Thymus (tissue), 11 donors: ENCODE measurements around the gene VSIG10. TPM values are rescaled to one million over a fixed set of nuclear protein-coding genes. Genes with fewer than 3 reads are reported as not detected.
"Not testable (repeated sequence)": the region's sequence is repeated elsewhere in the genome, so short reads cannot be mapped to it uniquely, and the experiment has no call there.

Experiments
- DNase-seq, 9 donors: peaks; one replicate each; pipeline ENCODE4 v3.0.0-alpha.2; 2013; ENCODE audit warnings: low spot score in 9 of 9, low read depth in 6 of 9, missing footprints in 1 of 9
- H3K27ac ChIP-seq, 2 donors: one replicate each; pipeline ENCODE4 v1.5.1; 2013; ENCODE audit warnings: control low read depth in 1 of 2, low read depth in 1 of 2, low read length in 1 of 2, mild to moderate bottlenecking in 1 of 2, moderate library complexity in 1 of 2
- H3K27me3 ChIP-seq, 2 donors: one replicate each; pipeline ENCODE4 v1.5.1; 2013; ENCODE audit warnings: low read length in 1 of 2; ENCODE audit not compliant: control insufficient read depth in 2 of 2, insufficient read depth in 1 of 2
- H3K36me3 ChIP-seq, 2 donors: one replicate each; pipeline ENCODE4 v1.5.1; 2013; ENCODE audit warnings: low read length in 1 of 2, mild to moderate bottlenecking in 1 of 2, moderate library complexity in 1 of 2; ENCODE audit not compliant: control insufficient read depth in 2 of 2, insufficient read depth in 2 of 2
- H3K4me1 ChIP-seq, 2 donors: one replicate each; pipeline ENCODE4 v1.5.1; 2013; ENCODE audit warnings: low read length in 2 of 2; ENCODE audit not compliant: control insufficient read depth in 2 of 2, insufficient read depth in 2 of 2
- H3K4me3 ChIP-seq, 2 donors: one replicate each; pipeline ENCODE4 v1.5.1; 2013; ENCODE audit warnings: low read length in 2 of 2, control low read depth in 1 of 2, mild to moderate bottlenecking in 1 of 2
- H3K9me3 ChIP-seq, 2 donors: one replicate each; pipeline ENCODE4 v1.5.1; 2013; ENCODE audit warnings: low read length in 1 of 2, mild to moderate bottlenecking in 1 of 2; ENCODE audit not compliant: control insufficient read depth in 2 of 2, insufficient read depth in 1 of 2
- WGBS: extraction: QIAGEN DNeasy Blood & Tissue Kit; methylation state at CpG from one replicate; pipeline ENCODE4 v1.1.7; 2013; 5-methylcytosine and 5-hydroxymethylcytosine counted together
- polyA plus RNA-seq: library from polyadenylated mRNA; stranded (reverse); fragments of 200-250 nt; gene quantifications from one replicate; pipeline ENCODE4 v1.2.3, GENCODE V29; 2013
- total RNA-seq: library from RNA; stranded (reverse); fragments of 120-200 nt; gene quantifications from one replicate; pipeline ENCODE4 v1.2.4, GENCODE V29; 2013
- donor health status: healthy.

The VSIG10 gene
- total and polyA plus RNA-seq, 2 donors: 4.5 to 7.8 TPM

GRCh38 chr12:118137148-118137678 lies 33.4 kb upstream of the VSIG10 start:
- DNase-seq: no peak
- Histone ChIP-seq H3K4me1 (peaks cover 7% of the 10 kb centered on the region in 2 donors), H3K9me3 (no peaks in the 10 kb centered on the region), H3K27me3 (no peaks in the 10 kb centered on the region), H3K36me3 (peaks cover 16 to 19% of the 10 kb centered on the region in 2 donors), H3K4me3 (peak overlapping the region; percentile 60 to 72), H3K27ac (no peak overlapping the region)
- WGBS: 94% methylated on average over 10 of the region's 10 CpGs

- Histone ChIP-seq H3K27me3 (no peaks in the 10 kb centered on the region), H3K36me3 (peaks cover 16 to 19% of the 10 kb centered on the region in 2 donors), H3K4me3 (peak overlapping the region; percentile 60 to 72), H3K4me1 (peaks cover 7 to 9% of the 10 kb centered on the region in 2 donors), H3K27ac (peak overlapping the region in 1 of 2 donors; percentile 31), H3K9me3 (no peaks in the 10 kb centered on the region)
- 3% methylated on average over 29 of the region's 29 CpGs for WGBS
- DNase-seq: peak in 3 of 9 donors; percentile 12 to 36 (median 17)
These were observed 32.8 kb upstream of the VSIG10 start for GRCh38 chr12:118136559-118137003.

GRCh38 chr12:118135788-118136558 lies 32.2 kb upstream of the VSIG10 start, which contains the start of gene PEBP1:
PEBP1 (plus strand) TSS chr12:118136124; CDS start chr12:118136210, 86 bp downstream.
- WGBS: under 1% methylated on average over 70 of the region's 70 CpGs
- H3K4me3 ChIP-seq: peak within 1 kb of the TSS; percentile 60 to 72
- peaks cover 14% of the 10 kb centered on the region in 2 donors for H3K36me3 ChIP-seq
- peaks cover 7 to 9% of the 10 kb centered on the region in 2 donors for H3K4me1 ChIP-seq
- DNase-seq: peak; percentile 58 to 93 (median 82)
- no peaks in the 10 kb centered on the region for H3K9me3 ChIP-seq
- H3K27ac ChIP-seq: peak within 1 kb of the TSS; percentile 5 to 31
- H3K27me3 ChIP-seq: no peaks in the 10 kb centered on the region

GRCh38 chr12:118129436-118129835 lies 25.6 kb upstream of the VSIG10 start:
- WGBS: 97% methylated on average over 5 of the region's 5 CpGs
- H3K4me3 ChIP-seq, H3K27ac ChIP-seq, H3K27me3 ChIP-seq, H3K36me3 ChIP-seq, H3K9me3 ChIP-seq, DNase-seq, H3K4me1 ChIP-seq: not testable (repeated sequence)

GRCh38 chr12:118127867-118128266 lies 24.1 kb upstream of the VSIG10 start:
- Histone ChIP-seq H3K9me3 (no peaks in the 10 kb centered on the region), H3K36me3 (no peaks in the 10 kb centered on the region), H3K4me3 (no peak overlapping the region), H3K4me1 (peaks cover 0 to 3% of the 10 kb centered on the region in 2 donors), H3K27me3 (no peaks in the 10 kb centered on the region), H3K27ac (no peak overlapping the region)
- no peak for DNase-seq
- WGBS: 99% methylated on average over 5 of the region's 5 CpGs

GRCh38 chr12:118126119-118126757 lies 22.4 kb upstream of the VSIG10 start:
- 96% methylated on average over 13 of the region's 13 CpGs for WGBS
- no peak overlapping the region for H3K27ac ChIP-seq
- H3K36me3 ChIP-seq: no peaks in the 10 kb centered on the region
- no peaks in the 10 kb centered on the region for H3K9me3 ChIP-seq
- no peak overlapping the region for H3K4me3 ChIP-seq
- H3K27me3 ChIP-seq: no peaks in the 10 kb centered on the region
- H3K4me1 ChIP-seq: no peaks in the 10 kb centered on the region
- no peak for DNase-seq

- DNase-seq: no peak
- 96% methylated on average over 4 of the region's 4 CpGs for WGBS
- H3K27ac ChIP-seq: no peak overlapping the region
These were observed 21.9 kb upstream of the VSIG10 start for GRCh38 chr12:118125743-118126118.

GRCh38 chr12:118124333-118124874 lies 20.6 kb upstream of the VSIG10 start:
- H3K4me3 ChIP-seq: no peak overlapping the region
- 97% methylated on average over 5 of the region's 5 CpGs for WGBS

More at GRCh38 chr12:118125743-118126118, 21.9 kb upstream of the VSIG10 start:
- no peaks in the 10 kb centered on the region for H3K27me3 ChIP-seq
- H3K36me3 ChIP-seq: no peaks in the 10 kb centered on the region
- no peaks in the 10 kb centered on the region for H3K9me3 ChIP-seq
- H3K4me1 ChIP-seq: peaks cover 0 to under 1% of the 10 kb centered on the region in 2 donors
- no peak overlapping the region for H3K4me3 ChIP-seq

GRCh38 chr12:118122264-118122663 lies 18.5 kb upstream of the VSIG10 start:
- H3K4me1 ChIP-seq: peaks cover 0 to 2% of the 10 kb centered on the region in 2 donors
- H3K27me3 ChIP-seq: no peaks in the 10 kb centered on the region
- no peak overlapping the region for H3K27ac ChIP-seq
- WGBS: over 99% methylated on average over 6 of the region's 6 CpGs
- H3K36me3 ChIP-seq: no peaks in the 10 kb centered on the region
- DNase-seq: no peak
- no peaks in the 10 kb centered on the region for H3K9me3 ChIP-seq
- H3K4me3 ChIP-seq: no peak overlapping the region

More at GRCh38 chr12:118124333-118124874, 20.6 kb upstream of the VSIG10 start:
- H3K9me3 ChIP-seq: no peaks in the 10 kb centered on the region
- no peak for DNase-seq
- no peaks in the 10 kb centered on the region for H3K27me3 ChIP-seq
- no peaks in the 10 kb centered on the region for H3K36me3 ChIP-seq
- H3K4me1 ChIP-seq: peaks cover 0 to 2% of the 10 kb centered on the region in 2 donors
- H3K27ac ChIP-seq: no peak overlapping the region
